H9 (cell line): Measurements from ENCODE around the gene TMEM200A. TPM values are rescaled to one million over a fixed set of nuclear protein-coding genes. Genes with fewer than 3 reads are reported as not detected.

ENCODE experiments used
- DNase-seq: peaks from one replicate; pipeline ENCODE4 v3.0.0-alpha.2; 2017
- H2AFZ ChIP-seq: one replicate; pipeline ENCODE4 v1.6.1; 2013; ENCODE audit warnings: mild to moderate bottlenecking, low read length, control low read depth, moderate library complexity
- H2AK5ac ChIP-seq: 2 replicates; pipeline ENCODE4 v1.6.1; 2013; ENCODE audit warnings: low read length, control low read depth, mixed read lengths; ENCODE audit not compliant: insufficient read length
- H2BK120ac ChIP-seq: one replicate; pipeline ENCODE4 v1.6.1; 2013; ENCODE audit warnings: low read depth, mild to moderate bottlenecking, low read length, control low read depth, inconsistent platforms; ENCODE audit not compliant: poor library complexity, severe bottlenecking
- H2BK12ac ChIP-seq: 2 replicates; pipeline ENCODE4 v1.6.1; 2013; ENCODE audit warnings: low read length, control low read depth, mixed read lengths, low read depth; ENCODE audit not compliant: insufficient read length
- H2BK15ac ChIP-seq: 2 replicates; pipeline ENCODE4 v1.6.1; 2013; ENCODE audit warnings: low read depth, low read length, control low read depth
- H2BK20ac ChIP-seq: one replicate; pipeline ENCODE4 v1.6.1; 2013; ENCODE audit warnings: low read depth, mild to moderate bottlenecking, low read length, control low read depth, inconsistent platforms; ENCODE audit not compliant: poor library complexity, severe bottlenecking
- H2BK5ac ChIP-seq: 2 replicates; pipeline ENCODE4 v1.6.1; 2013; ENCODE audit warnings: low read length, control low read depth, mixed read lengths; ENCODE audit not compliant: insufficient read length
- H3K14ac ChIP-seq: 2 replicates; pipeline ENCODE4 v1.6.1; 2013; ENCODE audit warnings: low read length, control low read depth; ENCODE audit not compliant: insufficient read depth
- H3K18ac ChIP-seq: 2 replicates; pipeline ENCODE4 v1.6.1; 2013; ENCODE audit warnings: low read depth, mild to moderate bottlenecking, mixed read lengths, low read length, control low read depth; ENCODE audit not compliant: insufficient read length
- H3K23ac ChIP-seq: 2 replicates; pipeline ENCODE4 v1.6.1; 2013; ENCODE audit warnings: low read length, control low read depth, mixed read lengths, low read depth; ENCODE audit not compliant: insufficient read length
- H3K23me2 ChIP-seq: 2 replicates; pipeline ENCODE4 v1.6.1; 2013; ENCODE audit warnings: low read depth, mild to moderate bottlenecking, mixed read lengths, low read length, control low read depth; ENCODE audit not compliant: insufficient read length, poor library complexity, severe bottlenecking
- H3K27ac ChIP-seq: 2 replicates; pipeline ENCODE4 v1.5.1; 2013; ENCODE audit warnings: low read length, control low read depth, mixed read lengths, low read depth; ENCODE audit not compliant: insufficient read length
- H3K27me3 ChIP-seq: 2 replicates; pipeline ENCODE4 v1.6.1; 2013; ENCODE audit warnings: low read length, control low read depth, inconsistent platforms; ENCODE audit not compliant: insufficient read depth
- H3K4ac ChIP-seq: 2 replicates; pipeline ENCODE4 v1.6.1; 2013; ENCODE audit warnings: low read depth, mild to moderate bottlenecking, control low read depth, inconsistent platforms, low read length, moderate library complexity
- H3K4me1 ChIP-seq: 2 replicates; pipeline ENCODE4 v1.6.1; 2013; ENCODE audit warnings: low read length, control low read depth, inconsistent platforms; ENCODE audit not compliant: insufficient read depth
- H3K4me2 ChIP-seq: 2 replicates; pipeline ENCODE4 v1.6.1; 2013; ENCODE audit warnings: low read length, control low read depth, mixed read lengths; ENCODE audit not compliant: insufficient read length, insufficient read depth
- H3K56ac ChIP-seq: 2 replicates; pipeline ENCODE4 v1.6.1; 2013; ENCODE audit warnings: low read depth, mild to moderate bottlenecking, mixed read lengths, low read length, control low read depth; ENCODE audit not compliant: insufficient read length
- H3K79me1 ChIP-seq: 2 replicates; pipeline ENCODE4 v1.6.1; 2013; ENCODE audit warnings: low read depth, mild to moderate bottlenecking, moderate library complexity, low read length, control low read depth, inconsistent platforms; ENCODE audit not compliant: insufficient read depth, poor library complexity, severe bottlenecking
- H3K79me2 ChIP-seq: 2 replicates; pipeline ENCODE4 v1.6.1; 2013; ENCODE audit warnings: low read length, control low read depth, inconsistent platforms; ENCODE audit not compliant: insufficient read depth
- H3K9ac ChIP-seq: 2 replicates; pipeline ENCODE4 v1.6.1; 2013; ENCODE audit warnings: low read length, control low read depth, mixed read lengths; ENCODE audit not compliant: insufficient read length; ENCODE audit errors: extremely low read depth
- H3K9me3 ChIP-seq: one replicate; pipeline ENCODE4 v1.6.1; 2013; ENCODE audit warnings: low read depth, low read length, inconsistent platforms; ENCODE audit not compliant: control insufficient read depth
- H3T11ph ChIP-seq: one replicate; pipeline ENCODE4 v1.6.1; 2013; ENCODE audit warnings: mild to moderate bottlenecking, low read length, control low read depth, inconsistent platforms
- H4K20me1 ChIP-seq: one replicate; pipeline ENCODE4 v1.6.1; 2013; ENCODE audit not compliant: control insufficient read depth, insufficient read length, insufficient read depth
- H4K5ac ChIP-seq: 2 replicates; pipeline ENCODE4 v1.6.1; 2013; ENCODE audit warnings: low read depth, mild to moderate bottlenecking, mixed read lengths, low read length, control low read depth; ENCODE audit not compliant: insufficient read length
- H4K8ac ChIP-seq: replicated peaks from 2 replicates; pipeline ENCODE4 v1.6.1; 2013; ENCODE audit warnings: low read length, control low read depth, mixed read lengths, low read depth; ENCODE audit not compliant: insufficient read length
- H4K91ac ChIP-seq: 2 replicates; pipeline ENCODE4 v1.6.1; 2013; ENCODE audit warnings: low read depth, mild to moderate bottlenecking, moderate library complexity, mixed read lengths, low read length, control low read depth; ENCODE audit not compliant: insufficient read length
- H3K27ac Mint-ChIP-seq, 3 experiments: 2 replicates in 2 of 3; 3 replicates in 1 of 3; pipeline ENCODE4 v1.8.0; 2020 to 2021; ENCODE audit warnings: mixed read lengths in 3 of 3, mild to moderate bottlenecking in 1 of 3, moderate library complexity in 1 of 3
- H3K27me3 Mint-ChIP-seq: 2 replicates; pipeline ENCODE4 v1.8.0; 2021; ENCODE audit warnings: low read depth, mild to moderate bottlenecking, moderate library complexity, mixed read lengths
- H3K36me3 Mint-ChIP-seq, 3 experiments: 2 replicates in 2 of 3; 3 replicates in 1 of 3; pipeline ENCODE4 v1.8.0; 2020 to 2021; ENCODE audit warnings: low read depth in 3 of 3, mixed read lengths in 3 of 3; ENCODE audit not compliant: insufficient read depth in 1 of 3
- H3K4me1 Mint-ChIP-seq, 2 experiments: 2 replicates each; pipeline ENCODE4 v1.8.0; 2020; ENCODE audit warnings: mixed read lengths in 2 of 2
- H3K4me3 Mint-ChIP-seq, 2 experiments: 2 replicates in 1 of 2; 3 replicates in 1 of 2; pipeline ENCODE4 v1.8.0; 2020 to 2021; ENCODE audit warnings: mild to moderate bottlenecking in 2 of 2, mixed read lengths in 2 of 2, moderate library complexity in 1 of 2
- H3K9me3 Mint-ChIP-seq, 2 experiments: 2 replicates in 1 of 2; 3 replicates in 1 of 2; pipeline ENCODE4 v1.8.0; 2020; ENCODE audit warnings: mild to moderate bottlenecking in 2 of 2, mixed read lengths in 2 of 2, moderate library complexity in 1 of 2
- WGBS: extraction: QIAGEN DNeasy Blood & Tissue Kit; methylation state at CpG from one replicate; pipeline ENCODE4 v1.1.7; 2013; ENCODE audit warnings: missing lambda C conversion rate, low lambda C conversion rate, mixed read lengths; ENCODE audit not compliant: insufficient read length; ENCODE audit errors: extremely low coverage; 5-methylcytosine and 5-hydroxymethylcytosine counted together
- total RNA-seq: library from RNA; stranded (reverse); gene quantifications from 2 replicates; pipeline ENCODE4 v1.2.1, GENCODE V29; 2021
- TF ChIP-seq, protein P1 (sequence below): fragments of 200-600 bp; sonication (generic); conservative IDR thresholded peaks from 3 replicates; pipeline ENCODE4 v1.8.0; 2021; ENCODE audit warnings: antibody characterized with exemption, mild to moderate bottlenecking

TMEM200A gene
- total RNA-seq, 1 experiment from 2014 or later, result 6.1 TPM

- Histone ChIP-seq H3K27me3 (no peaks in the 10 kb centered on the region), H2BK5ac (no peak overlapping the region), H2BK120ac (no peak overlapping the region), H4K91ac (no peak overlapping the region), H2AK5ac (no peak overlapping the region), H3K56ac (no peak overlapping the region), H3T11ph (no peak overlapping the region), H3K9ac (no peak overlapping the region), H3K23me2 (no peaks in the 10 kb centered on the region), H3K4me2 (no peak overlapping the region), H2BK12ac (no peak overlapping the region), H4K8ac (no peak overlapping the region), H3K4ac (no peak overlapping the region), H4K5ac (no peak overlapping the region), H3K23ac (no peak overlapping the region), H3K79me2 (no peaks in the 10 kb centered on the region), H3K14ac (no peak overlapping the region), H3K4me1 (no peaks in the 10 kb centered on the region), H2BK20ac (no peak overlapping the region), H2AFZ (no peak overlapping the region), H3K18ac (no peak overlapping the region), H3K79me1 (no peaks in the 10 kb centered on the region), H2BK15ac (no peak overlapping the region), H3K9me3 (no peaks in the 10 kb centered on the region), H3K27ac (no peak overlapping the region), H4K20me1 (no peaks in the 10 kb centered on the region)
- H3K27me3 Mint-ChIP-seq, result peaks cover 2% of the 10 kb centered on the region; the same call in 1 of the 2 replicates
- no peak for DNase-seq
- no peaks in the 10 kb centered on the region for H3K36me3 Mint-ChIP-seq
- TF ChIP-seq, protein P1, sequence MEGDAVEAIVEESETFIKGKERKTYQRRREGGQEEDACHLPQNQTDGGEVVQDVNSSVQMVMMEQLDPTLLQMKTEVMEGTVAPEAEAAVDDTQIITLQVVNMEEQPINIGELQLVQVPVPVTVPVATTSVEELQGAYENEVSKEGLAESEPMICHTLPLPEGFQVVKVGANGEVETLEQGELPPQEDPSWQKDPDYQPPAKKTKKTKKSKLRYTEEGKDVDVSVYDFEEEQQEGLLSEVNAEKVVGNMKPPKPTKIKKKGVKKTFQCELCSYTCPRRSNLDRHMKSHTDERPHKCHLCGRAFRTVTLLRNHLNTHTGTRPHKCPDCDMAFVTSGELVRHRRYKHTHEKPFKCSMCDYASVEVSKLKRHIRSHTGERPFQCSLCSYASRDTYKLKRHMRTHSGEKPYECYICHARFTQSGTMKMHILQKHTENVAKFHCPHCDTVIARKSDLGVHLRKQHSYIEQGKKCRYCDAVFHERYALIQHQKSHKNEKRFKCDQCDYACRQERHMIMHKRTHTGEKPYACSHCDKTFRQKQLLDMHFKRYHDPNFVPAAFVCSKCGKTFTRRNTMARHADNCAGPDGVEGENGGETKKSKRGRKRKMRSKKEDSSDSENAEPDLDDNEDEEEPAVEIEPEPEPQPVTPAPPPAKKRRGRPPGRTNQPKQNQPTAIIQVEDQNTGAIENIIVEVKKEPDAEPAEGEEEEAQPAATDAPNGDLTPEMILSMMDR, result no peak
- no peak overlapping the region for H3K4me3 Mint-ChIP-seq
- WGBS, result no CpG with 5 or more reads among the region's 9 CpGs
- H3K9me3 Mint-ChIP-seq, result no peaks in the 10 kb centered on the region
- no peak overlapping the region for H3K27ac Mint-ChIP-seq
- peaks cover 17% of the 10 kb centered on the region in 2 experiments for H3K4me1 Mint-ChIP-seq
These were observed 100.4 kb downstream of the TMEM200A start for GRCh38 chr6:130466052-130466747.
